ENCODE results near the gene TGFB3.
"Not testable (repeated sequence)": the region's sequence is repeated elsewhere in the genome, so short reads cannot be mapped to it uniquely, and the experiment has no call there.

Gene TGFB3

GRCh38 chr14:75959031-75959430, 22.8 kb downstream of the TGFB3 start:
- DNase-seq (ENCODE audit: low read depth) = no peak

DNA sequence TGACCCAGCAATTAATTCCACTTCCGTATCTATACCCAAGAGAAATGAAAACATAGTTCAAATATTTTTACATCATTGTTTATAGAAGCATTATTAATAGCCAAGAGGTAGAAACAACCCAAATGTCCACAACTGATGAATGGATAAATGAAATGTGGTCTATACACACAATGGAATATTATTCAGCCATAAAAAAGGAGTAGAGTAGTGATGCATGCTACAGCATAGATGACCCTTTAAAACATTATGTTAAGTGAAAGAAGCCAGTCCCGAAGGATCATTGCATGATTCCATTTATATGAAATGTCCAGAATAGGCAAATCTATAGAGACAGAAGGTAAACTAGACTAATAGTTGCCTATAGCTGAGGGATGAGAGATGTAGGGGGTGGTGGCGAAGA, 29.3 kb downstream of the TGFB3 start:
- DNase-seq (ENCODE audit: low read depth) = no peak

DNA sequence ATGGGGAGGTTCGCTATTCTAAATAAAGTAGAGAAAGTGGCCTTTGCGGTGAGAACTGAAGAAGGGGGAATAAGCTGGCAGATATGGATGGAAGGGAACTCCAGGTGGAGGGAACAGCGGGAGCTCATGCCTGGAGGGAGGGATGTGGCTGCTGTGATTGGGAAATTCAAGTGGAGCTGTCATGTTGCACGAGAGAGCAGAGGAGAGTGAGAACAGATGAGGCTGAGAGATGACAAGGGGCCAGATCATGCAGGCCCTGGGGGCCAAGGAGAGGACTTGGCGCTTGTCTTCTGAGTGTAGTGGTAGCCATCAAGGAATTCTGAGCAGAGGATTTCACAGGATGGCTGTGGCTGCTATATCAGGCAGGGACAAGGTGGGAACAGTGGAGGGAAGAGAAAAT, 35.0 kb downstream of the TGFB3 start:
- DNase-seq (ENCODE audit: low read depth) = no peak

GRCh38 chr14:75944607-75945241, 37.1 kb downstream of the TGFB3 start:
- DNase-seq (ENCODE audit: low read depth) = no peak

- DNase-seq (ENCODE audit: low read depth) = peak; percentile 8
These were observed 40.8 kb downstream of the TGFB3 start for GRCh38 chr14:75941030-75941429.

GRCh38 chr14:75939200-75939599, 42.6 kb downstream of the TGFB3 start:
- DNase-seq (ENCODE audit: low read depth) = no peak

GRCh38 chr14:75934998-75935628, 46.7 kb downstream of the TGFB3 start:
- DNase-seq (ENCODE audit: low read depth) = no peak

GRCh38 chr14:75933712-75934296, 48.0 kb downstream of the TGFB3 start:
- no peak for DNase-seq (ENCODE audit: low read depth)

DNA sequence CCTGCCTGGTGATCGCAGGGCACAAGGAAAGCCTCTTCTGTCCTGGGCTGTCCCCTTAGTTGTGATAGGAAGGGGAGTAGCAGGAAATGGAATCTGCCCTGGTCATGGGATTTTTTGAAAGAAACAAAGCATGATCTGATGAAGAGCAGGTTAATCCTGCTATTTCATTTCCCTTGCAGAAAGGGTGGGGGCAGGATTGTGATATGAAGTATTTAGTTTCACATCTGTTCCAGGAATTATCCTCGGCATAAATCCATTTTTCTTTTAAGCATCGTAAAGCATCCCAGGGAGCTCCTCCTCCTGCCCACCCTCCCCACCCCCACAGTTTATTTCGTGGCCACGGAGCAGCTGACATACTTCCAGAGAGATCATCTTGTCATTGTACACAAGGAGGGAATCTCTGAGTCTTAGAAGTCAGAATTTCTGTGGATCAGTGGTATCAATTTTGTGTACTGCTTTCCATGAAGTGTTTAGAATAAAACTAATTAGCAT, 53.1 kb downstream of the TGFB3 start:
- no peak for DNase-seq (ENCODE audit: low read depth)

DNA sequence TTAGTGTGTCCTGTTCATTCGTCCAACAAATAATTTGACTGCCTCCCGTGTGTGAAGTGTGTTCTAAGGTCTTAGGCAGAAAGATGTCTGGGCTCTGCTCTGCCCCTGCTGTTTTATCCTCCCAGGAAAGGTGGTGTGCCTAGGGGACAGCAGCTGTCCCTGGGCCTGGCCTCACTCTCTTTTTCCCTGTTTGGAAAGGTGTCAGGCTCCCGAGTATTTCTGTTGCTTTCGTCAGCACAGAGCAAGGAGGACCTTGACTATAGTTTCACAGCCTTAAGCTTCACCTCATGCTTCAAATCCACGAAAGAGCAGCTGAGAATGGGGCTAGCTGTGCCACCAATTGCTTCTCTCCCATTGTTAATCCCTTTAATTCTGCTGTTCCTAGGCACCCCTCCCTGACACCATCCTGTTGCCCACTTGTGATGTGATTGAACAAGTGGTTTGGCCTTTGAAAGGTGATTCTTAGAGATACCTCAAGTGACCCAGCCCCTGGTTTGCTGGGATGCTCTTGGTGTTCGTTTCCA, 54.2 kb downstream of the TGFB3 start:
- DNase-seq (ENCODE audit: low read depth) = no peak

DNA sequence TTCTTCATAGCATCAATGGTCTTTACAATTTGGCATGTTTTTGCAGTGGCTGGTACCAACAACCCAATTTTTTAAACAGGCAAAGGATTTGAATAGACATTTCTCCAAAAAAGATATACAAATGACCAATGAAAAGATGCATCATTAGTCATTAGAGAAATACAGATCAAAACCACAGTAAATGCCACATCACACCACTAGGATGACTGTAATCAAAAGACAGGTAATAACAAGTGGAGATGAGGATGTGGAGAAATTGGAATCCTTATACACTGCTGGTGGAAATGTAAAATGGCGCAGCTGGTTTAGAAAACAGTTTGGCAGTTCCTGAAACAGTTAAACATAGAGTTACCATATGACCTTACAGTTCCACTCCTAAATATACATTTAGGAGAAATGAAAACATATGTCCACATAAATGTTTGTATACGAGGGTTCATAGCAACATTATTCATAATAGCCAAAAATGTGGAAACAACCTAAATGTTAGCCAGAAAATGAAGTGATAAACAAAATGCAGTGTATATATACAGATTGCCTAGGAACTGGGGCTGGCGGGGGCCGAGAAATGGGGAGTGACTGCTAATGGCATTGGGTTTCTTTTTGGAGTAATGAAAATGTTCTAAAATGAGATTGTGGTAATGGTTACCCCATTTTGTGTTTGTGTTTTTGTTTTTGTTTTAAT, 55.2 kb downstream of the TGFB3 start:
- no peak for DNase-seq (ENCODE audit: low read depth)

GRCh38 chr14:75925141-75925840, 56.5 kb downstream of the TGFB3 start:
- DNase-seq (ENCODE audit: low read depth) = not testable (repeated sequence)

DNA sequence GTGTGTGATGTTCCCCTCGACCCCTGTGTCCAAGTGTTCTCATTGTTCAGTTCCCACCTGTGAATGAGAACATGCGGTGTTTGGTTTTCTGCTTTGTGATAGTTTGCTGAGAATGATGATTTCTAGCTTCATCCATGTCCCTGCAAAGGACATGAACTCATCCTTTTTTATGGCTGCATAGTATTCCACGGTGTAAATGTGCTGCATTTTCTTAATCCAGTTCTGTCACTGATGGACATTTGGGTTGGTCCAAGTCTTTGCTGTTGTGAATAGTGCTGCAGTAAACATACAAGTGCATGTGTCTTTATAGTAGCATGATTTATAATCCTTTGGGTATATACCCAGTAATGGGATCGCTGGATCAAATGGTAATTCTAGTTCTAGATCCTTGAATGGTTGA, 61.4 kb downstream of the TGFB3 start:
- not testable (repeated sequence) for DNase-seq (ENCODE audit: low read depth)

GRCh38 chr14:75917946-75918335, 63.9 kb downstream of the TGFB3 start:
- DNase-seq (ENCODE audit: low read depth) = no peak

- DNase-seq (ENCODE audit: low read depth) = no peak
These were observed 64.4 kb downstream of the TGFB3 start for GRCh38 chr14:75917322-75917945.

- DNase-seq (ENCODE audit: low read depth) = peak; percentile 9
These were observed 66.8 kb downstream of the TGFB3 start for GRCh38 chr14:75915045-75915444.

- no peak for DNase-seq (ENCODE audit: low read depth)
These were observed 68.6 kb downstream of the TGFB3 start for GRCh38 chr14:75913183-75913582.

DNA sequence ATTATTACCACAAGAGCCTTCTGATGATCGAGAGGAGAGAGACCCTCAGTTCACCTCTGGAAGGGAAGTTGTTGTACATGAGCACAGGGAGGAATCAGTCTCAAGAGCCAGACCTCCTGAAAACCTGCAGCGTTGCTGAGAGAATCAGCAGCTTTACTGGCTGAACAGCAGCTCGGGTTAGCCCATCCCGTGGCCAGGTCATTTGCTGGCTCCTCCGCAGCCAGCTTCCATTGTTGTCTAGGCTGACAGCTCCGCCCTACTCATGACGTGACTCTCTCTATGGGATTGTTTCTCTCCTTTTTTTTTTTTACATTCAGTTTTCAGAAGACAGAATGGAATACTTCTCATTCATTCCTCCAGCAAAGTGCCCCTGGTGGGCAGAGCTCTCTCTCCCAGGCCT, 69.9 kb downstream of the TGFB3 start:
- no peak for DNase-seq (ENCODE audit: low read depth)

- DNase-seq (ENCODE audit: low read depth) = no peak
These were observed 71.7 kb downstream of the TGFB3 start for GRCh38 chr14:75910048-75910447.

- no peak for DNase-seq (ENCODE audit: low read depth)
These were observed 72.2 kb downstream of the TGFB3 start for GRCh38 chr14:75909630-75910029.

Data from non-pigmented ciliary epithelial cell (primary cell).